ENCODE results near the gene FAM114A2. TPM values are rescaled to one million over a fixed set of nuclear protein-coding genes. Genes with fewer than 3 reads are reported as not detected.
A peak's percentile ranks its signal among the peaks of the same experiment; 100 is the strongest.

The FAM114A2 gene
- 1 to 10 TPM; 6.2 to 8.2 TPM for polyA plus RNA-seq

GRCh38 chr5:154038707-154039457 lies at the start of gene FAM114A2, which contains the start of gene MFAP3:
Gene FAM114A2 (minus strand): TSS chr5:154038910. CDS start chr5:154034953, 3,957 bp downstream.
Gene MFAP3 (plus strand): TSS chr5:154038967. CDS start chr5:154049723, 10,756 bp downstream.
- H3K36me3 ChIP-seq (ENCODE audit: control insufficient read depth in 2 of 2, insufficient read depth in 2 of 2, low read length in 1 of 2) = no peaks in the 10 kb centered on the region
- WGBS, 2 donors = 1% methylated on average over 51 of the region's 51 CpGs
- no peaks in the 10 kb centered on the region for H3K4me1 ChIP-seq (ENCODE audit: control insufficient read depth in 2 of 2, insufficient read depth in 2 of 2, low read length in 1 of 2)
- H3K27me3 ChIP-seq (ENCODE audit: control insufficient read depth in 1 of 2, insufficient read depth in 2 of 2, low read length in 2 of 2) = no peaks in the 10 kb centered on the region
- H3K9me3 ChIP-seq (ENCODE audit: control insufficient read depth in 2 of 2, insufficient read depth in 1 of 2, low read depth in 1 of 2, low read length in 1 of 2) = no peaks in the 10 kb centered on the region
- peak within 1 kb of the TSS; percentile 91 to 98 for H3K27ac ChIP-seq (ENCODE audit: low read depth in 2 of 2, low read length in 1 of 2)
- peak within 1 kb of the TSS; percentile 67 to 99 for H3K4me3 ChIP-seq (ENCODE audit: low read depth in 1 of 2, low read length in 2 of 2)

GRCh38 chr5:154087260-154087659 lies 48.5 kb upstream of the FAM114A2 start:
- WGBS, 2 donors = 25 to 26% methylated on average over 2 of the region's 2 CpGs

GRCh38 chr5:154086641-154087040 lies 47.9 kb upstream of the FAM114A2 start:
- WGBS, 2 donors = 58 to 70% methylated on average over 4 of the region's 4 CpGs
- no peaks in the 10 kb centered on the region for H3K27me3 ChIP-seq (ENCODE audit: control insufficient read depth in 1 of 2, insufficient read depth in 2 of 2, low read length in 2 of 2)

More at GRCh38 chr5:154087260-154087659, 48.5 kb upstream of the FAM114A2 start:
- Histone ChIP-seq H3K27ac (ENCODE audit: low read depth in 2 of 2, low read length in 1 of 2) (no peak overlapping the region), H3K27me3 (ENCODE audit: control insufficient read depth in 1 of 2, insufficient read depth in 2 of 2, low read length in 2 of 2) (no peaks in the 10 kb centered on the region), H3K4me3 (ENCODE audit: low read depth in 1 of 2, low read length in 2 of 2) (no peak overlapping the region), H3K9me3 (ENCODE audit: control insufficient read depth in 2 of 2, insufficient read depth in 1 of 2, low read depth in 1 of 2, low read length in 1 of 2) (no peaks in the 10 kb centered on the region), H3K36me3 (ENCODE audit: control insufficient read depth in 2 of 2, insufficient read depth in 2 of 2, low read length in 1 of 2) (no peaks in the 10 kb centered on the region), H3K4me1 (ENCODE audit: control insufficient read depth in 2 of 2, insufficient read depth in 2 of 2, low read length in 1 of 2) (no peaks in the 10 kb centered on the region)

GRCh38 chr5:154086146-154086545 lies 47.4 kb upstream of the FAM114A2 start:
- Histone ChIP-seq H3K27me3 (ENCODE audit: control insufficient read depth in 1 of 2, insufficient read depth in 2 of 2, low read length in 2 of 2) (no peaks in the 10 kb centered on the region), H3K36me3 (ENCODE audit: control insufficient read depth in 2 of 2, insufficient read depth in 2 of 2, low read length in 1 of 2) (no peaks in the 10 kb centered on the region), H3K4me3 (ENCODE audit: low read depth in 1 of 2, low read length in 2 of 2) (no peak overlapping the region), H3K4me1 (ENCODE audit: control insufficient read depth in 2 of 2, insufficient read depth in 2 of 2, low read length in 1 of 2) (no peaks in the 10 kb centered on the region), H3K9me3 (ENCODE audit: control insufficient read depth in 2 of 2, insufficient read depth in 1 of 2, low read depth in 1 of 2, low read length in 1 of 2) (no peaks in the 10 kb centered on the region), H3K27ac (ENCODE audit: low read depth in 2 of 2, low read length in 1 of 2) (no peak overlapping the region)
- 34 to 42% methylated on average over 3 of the region's 3 CpGs for WGBS, 2 donors

More at GRCh38 chr5:154086641-154087040, 47.9 kb upstream of the FAM114A2 start:
- no peak overlapping the region for H3K4me3 ChIP-seq (ENCODE audit: low read depth in 1 of 2, low read length in 2 of 2)
- no peaks in the 10 kb centered on the region for H3K36me3 ChIP-seq (ENCODE audit: control insufficient read depth in 2 of 2, insufficient read depth in 2 of 2, low read length in 1 of 2)
- H3K9me3 ChIP-seq (ENCODE audit: control insufficient read depth in 2 of 2, insufficient read depth in 1 of 2, low read depth in 1 of 2, low read length in 1 of 2) = no peaks in the 10 kb centered on the region
- no peaks in the 10 kb centered on the region for H3K4me1 ChIP-seq (ENCODE audit: control insufficient read depth in 2 of 2, insufficient read depth in 2 of 2, low read length in 1 of 2)
- no peak overlapping the region for H3K27ac ChIP-seq (ENCODE audit: low read depth in 2 of 2, low read length in 1 of 2)

GRCh38 chr5:154084062-154084639 lies 45.4 kb upstream of the FAM114A2 start:
- 88 to 89% methylated on average over 5 of the region's 5 CpGs for WGBS, 2 donors
- no peaks in the 10 kb centered on the region for H3K27me3 ChIP-seq (ENCODE audit: control insufficient read depth in 1 of 2, insufficient read depth in 2 of 2, low read length in 2 of 2)
- H3K4me1 ChIP-seq (ENCODE audit: control insufficient read depth in 2 of 2, insufficient read depth in 2 of 2, low read length in 1 of 2) = no peaks in the 10 kb centered on the region

GRCh38 chr5:154081246-154081645 lies 42.5 kb upstream of the FAM114A2 start:
- no peak overlapping the region for H3K4me3 ChIP-seq (ENCODE audit: low read depth in 1 of 2, low read length in 2 of 2)
- H3K27ac ChIP-seq (ENCODE audit: low read depth in 2 of 2, low read length in 1 of 2) = no peak overlapping the region
- H3K9me3 ChIP-seq (ENCODE audit: control insufficient read depth in 2 of 2, insufficient read depth in 1 of 2, low read depth in 1 of 2, low read length in 1 of 2) = no peaks in the 10 kb centered on the region
- H3K4me1 ChIP-seq (ENCODE audit: control insufficient read depth in 2 of 2, insufficient read depth in 2 of 2, low read length in 1 of 2) = no peaks in the 10 kb centered on the region
- no peaks in the 10 kb centered on the region for H3K36me3 ChIP-seq (ENCODE audit: control insufficient read depth in 2 of 2, insufficient read depth in 2 of 2, low read length in 1 of 2)
- no peaks in the 10 kb centered on the region for H3K27me3 ChIP-seq (ENCODE audit: control insufficient read depth in 1 of 2, insufficient read depth in 2 of 2, low read length in 2 of 2)
- 81% methylated on average over 2 of the region's 2 CpGs for WGBS, 2 donors

More at GRCh38 chr5:154084062-154084639, 45.4 kb upstream of the FAM114A2 start:
- Histone ChIP-seq H3K36me3 (ENCODE audit: control insufficient read depth in 2 of 2, insufficient read depth in 2 of 2, low read length in 1 of 2) (no peaks in the 10 kb centered on the region), H3K4me3 (ENCODE audit: low read depth in 1 of 2, low read length in 2 of 2) (no peak overlapping the region), H3K27ac (ENCODE audit: low read depth in 2 of 2, low read length in 1 of 2) (no peak overlapping the region), H3K9me3 (ENCODE audit: control insufficient read depth in 2 of 2, insufficient read depth in 1 of 2, low read depth in 1 of 2, low read length in 1 of 2) (no peaks in the 10 kb centered on the region)

GRCh38 chr5:154078272-154078671 lies 39.6 kb upstream of the FAM114A2 start:
- Histone ChIP-seq H3K4me1 (ENCODE audit: control insufficient read depth in 2 of 2, insufficient read depth in 2 of 2, low read length in 1 of 2) (no peaks in the 10 kb centered on the region), H3K9me3 (ENCODE audit: control insufficient read depth in 2 of 2, insufficient read depth in 1 of 2, low read depth in 1 of 2, low read length in 1 of 2) (no peaks in the 10 kb centered on the region), H3K27ac (ENCODE audit: low read depth in 2 of 2, low read length in 1 of 2) (no peak overlapping the region), H3K36me3 (ENCODE audit: control insufficient read depth in 2 of 2, insufficient read depth in 2 of 2, low read length in 1 of 2) (no peaks in the 10 kb centered on the region), H3K27me3 (ENCODE audit: control insufficient read depth in 1 of 2, insufficient read depth in 2 of 2, low read length in 2 of 2) (no peaks in the 10 kb centered on the region), H3K4me3 (ENCODE audit: low read depth in 1 of 2, low read length in 2 of 2) (no peak overlapping the region)
- 11 to 30% methylated on average over 1 of the region's 1 CpG for WGBS, 2 donors

GRCh38 chr5:154077696-154078095 lies 39.0 kb upstream of the FAM114A2 start:
- no peak overlapping the region for H3K27ac ChIP-seq (ENCODE audit: low read depth in 2 of 2, low read length in 1 of 2)
- no peak overlapping the region for H3K4me3 ChIP-seq (ENCODE audit: low read depth in 1 of 2, low read length in 2 of 2)
- WGBS, 2 donors = 13 to 20% methylated on average over 1 of the region's 1 CpG
- H3K27me3 ChIP-seq (ENCODE audit: control insufficient read depth in 1 of 2, insufficient read depth in 2 of 2, low read length in 2 of 2) = no peaks in the 10 kb centered on the region
- H3K4me1 ChIP-seq (ENCODE audit: control insufficient read depth in 2 of 2, insufficient read depth in 2 of 2, low read length in 1 of 2) = no peaks in the 10 kb centered on the region
- H3K36me3 ChIP-seq (ENCODE audit: control insufficient read depth in 2 of 2, insufficient read depth in 2 of 2, low read length in 1 of 2) = no peaks in the 10 kb centered on the region
- no peaks in the 10 kb centered on the region for H3K9me3 ChIP-seq (ENCODE audit: control insufficient read depth in 2 of 2, insufficient read depth in 1 of 2, low read depth in 1 of 2, low read length in 1 of 2)

GRCh38 chr5:154076240-154076922 lies 37.7 kb upstream of the FAM114A2 start:
- no peak overlapping the region for H3K27ac ChIP-seq (ENCODE audit: low read depth in 2 of 2, low read length in 1 of 2)
- no peaks in the 10 kb centered on the region for H3K9me3 ChIP-seq (ENCODE audit: control insufficient read depth in 2 of 2, insufficient read depth in 1 of 2, low read depth in 1 of 2, low read length in 1 of 2)
- H3K4me1 ChIP-seq (ENCODE audit: control insufficient read depth in 2 of 2, insufficient read depth in 2 of 2, low read length in 1 of 2) = no peaks in the 10 kb centered on the region
- H3K36me3 ChIP-seq (ENCODE audit: control insufficient read depth in 2 of 2, insufficient read depth in 2 of 2, low read length in 1 of 2) = no peaks in the 10 kb centered on the region
- 87 to 91% methylated on average over 5 of the region's 5 CpGs for WGBS, 2 donors
- H3K4me3 ChIP-seq (ENCODE audit: low read depth in 1 of 2, low read length in 2 of 2) = no peak overlapping the region
- H3K27me3 ChIP-seq (ENCODE audit: control insufficient read depth in 1 of 2, insufficient read depth in 2 of 2, low read length in 2 of 2) = no peaks in the 10 kb centered on the region
